Smooth muscle cell (in vitro differentiated cells): Measurements from ENCODE around the gene PTN. TPM values are rescaled to one million over a fixed set of nuclear protein-coding genes. Genes with fewer than 3 reads are reported as not detected.

ENCODE experiments used
- DNase-seq: peaks from one replicate; lab custom pipeline; 2025; ENCODE audit not compliant: unreplicated experiment; lab: John Stamatoyannopoulos, UW
- H2AFZ ChIP-seq: fragments of 200-600 bp; sonication (generic); 2 replicates; pipeline ENCODE4 v1.6.0; 2016; ENCODE audit warnings: antibody characterized with exemption, low read depth, mild to moderate bottlenecking
- H3F3A ChIP-seq: fragments of 200-600 bp; sonication (generic); 2 replicates; pipeline ENCODE4 v1.6.0; 2017; ENCODE audit warnings: antibody characterized with exemption, low read depth
- H3K27ac ChIP-seq: fragments of 200-600 bp; sonication (generic); 2 replicates; pipeline ENCODE4 v1.5.1; 2016; ENCODE audit warnings: low read depth, mild to moderate bottlenecking
- H3K27me3 ChIP-seq: fragments of 200-600 bp; sonication (generic); 2 replicates; pipeline ENCODE4 v1.6.1; 2016; ENCODE audit warnings: low read depth, mild to moderate bottlenecking
- H3K36me3 ChIP-seq: fragments of 200-600 bp; sonication (generic); 2 replicates; pipeline ENCODE4 v1.5.1; 2016; ENCODE audit warnings: low read depth
- H3K4me1 ChIP-seq: fragments of 200-600 bp; sonication (generic); 2 replicates; pipeline ENCODE4 v1.5.1; 2016; ENCODE audit warnings: low read depth
- H3K4me2 ChIP-seq: fragments of 200-600 bp; sonication (generic); 2 replicates; pipeline ENCODE4 v1.6.0; 2016; ENCODE audit warnings: mild to moderate bottlenecking
- H3K4me3 ChIP-seq: fragments of 200-600 bp; sonication (generic); 2 replicates; pipeline ENCODE4 v1.5.1; 2016; ENCODE audit warnings: mild to moderate bottlenecking
- H3K79me2 ChIP-seq: fragments of 200-600 bp; sonication (generic); 2 replicates; pipeline ENCODE4 v1.6.0; 2016; ENCODE audit warnings: low read depth, mild to moderate bottlenecking
- H3K9ac ChIP-seq: fragments of 200-600 bp; sonication (generic); 2 replicates; pipeline ENCODE4 v1.6.0; 2016; ENCODE audit warnings: low read depth
- H3K9me3 ChIP-seq: fragments of 200-600 bp; sonication (generic); replicated peaks from 2 replicates; pipeline ENCODE4 v1.5.1; 2016; ENCODE audit warnings: low read depth
- H4K20me1 ChIP-seq: fragments of 200-600 bp; sonication (generic); 2 replicates; pipeline ENCODE4 v1.6.0; 2016; ENCODE audit warnings: low read depth
- WGBS: methylation state at CpG from one replicate; pipeline ENCODE4 v1.1.7; 2016; ENCODE audit warnings: low lambda C conversion rate; 5-methylcytosine and 5-hydroxymethylcytosine counted together
- polyA plus RNA-seq: library from polyadenylated mRNA; unstranded; fragments of >200 nt; fragmentation: Nextera tagmentation; extraction: Ambion mirVana; gene quantifications from 2 replicates; pipeline ENCODE4 v1.2.1, GENCODE V29; 2016
- total RNA-seq: library from RNA; depleted of rRNA; stranded (reverse); fragments of >200 nt; gene quantifications from 2 replicates; pipeline ENCODE4 v1.2.3, GENCODE V29; 2014
- TF ChIP-seq, protein P1 (sequence below): fragments of 200-600 bp; sonication (generic); IDR thresholded peaks from 2 replicates; pipeline ENCODE4 v1.5.1; 2017; ENCODE audit warnings: borderline replicate concordance, mild to moderate bottlenecking, antibody characterized with exemption; ENCODE audit not compliant: insufficient read depth, poor library complexity, severe bottlenecking

Gene PTN
- total and polyA plus RNA-seq, 2 experiments from 2014 or later, result 8.9 to 15.1 TPM

DNA sequence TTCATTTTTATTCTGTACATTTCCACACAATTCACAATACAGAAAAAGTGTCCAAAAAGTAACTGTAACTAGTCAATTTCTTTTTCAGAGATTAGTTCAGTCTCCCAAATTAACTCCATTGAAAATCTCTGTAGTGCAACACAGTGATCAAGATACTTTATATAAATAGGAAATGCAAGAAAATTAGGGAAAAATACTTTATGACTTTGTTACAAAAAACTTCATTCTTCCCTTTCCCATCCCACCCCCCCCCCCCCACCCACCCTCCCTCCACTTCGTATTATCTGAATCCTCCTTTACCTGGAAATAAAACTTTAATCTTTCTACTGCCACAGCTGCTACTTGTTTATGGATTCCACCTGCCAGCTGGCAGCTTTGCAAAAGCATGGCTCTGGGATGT is 37.5 kb upstream of the PTN start:
- no peak overlapping the region for H2AFZ ChIP-seq
- TF ChIP-seq, protein P1, sequence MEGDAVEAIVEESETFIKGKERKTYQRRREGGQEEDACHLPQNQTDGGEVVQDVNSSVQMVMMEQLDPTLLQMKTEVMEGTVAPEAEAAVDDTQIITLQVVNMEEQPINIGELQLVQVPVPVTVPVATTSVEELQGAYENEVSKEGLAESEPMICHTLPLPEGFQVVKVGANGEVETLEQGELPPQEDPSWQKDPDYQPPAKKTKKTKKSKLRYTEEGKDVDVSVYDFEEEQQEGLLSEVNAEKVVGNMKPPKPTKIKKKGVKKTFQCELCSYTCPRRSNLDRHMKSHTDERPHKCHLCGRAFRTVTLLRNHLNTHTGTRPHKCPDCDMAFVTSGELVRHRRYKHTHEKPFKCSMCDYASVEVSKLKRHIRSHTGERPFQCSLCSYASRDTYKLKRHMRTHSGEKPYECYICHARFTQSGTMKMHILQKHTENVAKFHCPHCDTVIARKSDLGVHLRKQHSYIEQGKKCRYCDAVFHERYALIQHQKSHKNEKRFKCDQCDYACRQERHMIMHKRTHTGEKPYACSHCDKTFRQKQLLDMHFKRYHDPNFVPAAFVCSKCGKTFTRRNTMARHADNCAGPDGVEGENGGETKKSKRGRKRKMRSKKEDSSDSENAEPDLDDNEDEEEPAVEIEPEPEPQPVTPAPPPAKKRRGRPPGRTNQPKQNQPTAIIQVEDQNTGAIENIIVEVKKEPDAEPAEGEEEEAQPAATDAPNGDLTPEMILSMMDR, result no peak
- no peaks in the 10 kb centered on the region for H4K20me1 ChIP-seq
- H3K27ac ChIP-seq, result no peak overlapping the region
- no peak overlapping the region for H3K9ac ChIP-seq
- peak overlapping the region; percentile 6 for H3K4me2 ChIP-seq
- H3K27me3 ChIP-seq, result no peaks in the 10 kb centered on the region
- H3K79me2 ChIP-seq, result no peaks in the 10 kb centered on the region
- no peak overlapping the region for H3K4me3 ChIP-seq
- no peak for DNase-seq
- no peaks in the 10 kb centered on the region for H3K36me3 ChIP-seq
- H3K4me1 ChIP-seq, result no peaks in the 10 kb centered on the region
- H3F3A ChIP-seq, result no peaks in the 10 kb centered on the region
- no peaks in the 10 kb centered on the region for H3K9me3 ChIP-seq
- WGBS, result 67% methylated on average over 1 of the region's 1 CpG

DNA sequence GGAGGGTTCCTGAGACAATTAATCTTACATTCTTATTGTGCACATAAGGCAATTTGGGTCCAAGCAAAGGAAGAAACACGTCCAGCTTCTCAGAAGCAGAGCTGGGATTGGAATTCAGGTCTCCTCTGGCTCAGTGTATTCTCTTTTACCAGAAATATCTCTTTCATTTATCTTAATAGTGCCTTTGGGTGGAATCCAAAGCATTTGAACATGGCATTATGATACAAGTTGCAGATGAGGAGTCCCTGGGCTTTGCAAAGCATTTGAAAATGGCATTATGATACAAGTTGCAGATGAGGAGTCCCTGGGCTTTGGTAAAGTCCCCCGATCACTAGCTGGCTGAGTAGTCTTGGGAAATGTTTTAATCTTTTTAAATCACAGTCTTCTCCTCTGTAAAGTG is 30.0 kb upstream of the PTN start:
- Histone ChIP-seq H2AFZ (no peak overlapping the region), H3K79me2 (no peaks in the 10 kb centered on the region), H3K4me1 (no peaks in the 10 kb centered on the region), H3K9ac (no peak overlapping the region), H3K9me3 (no peaks in the 10 kb centered on the region), H3F3A (no peaks in the 10 kb centered on the region), H3K36me3 (no peaks in the 10 kb centered on the region), H3K27ac (no peak overlapping the region), H3K27me3 (no peaks in the 10 kb centered on the region), H3K4me3 (no peak overlapping the region), H3K4me2 (no peak overlapping the region), H4K20me1 (no peaks in the 10 kb centered on the region)
- TF ChIP-seq, protein P1, result no peak
- no peak for DNase-seq
- whole genome bisulfite sequencing, result 84% methylated on average over 2 of the region's 2 CpGs

DNA sequence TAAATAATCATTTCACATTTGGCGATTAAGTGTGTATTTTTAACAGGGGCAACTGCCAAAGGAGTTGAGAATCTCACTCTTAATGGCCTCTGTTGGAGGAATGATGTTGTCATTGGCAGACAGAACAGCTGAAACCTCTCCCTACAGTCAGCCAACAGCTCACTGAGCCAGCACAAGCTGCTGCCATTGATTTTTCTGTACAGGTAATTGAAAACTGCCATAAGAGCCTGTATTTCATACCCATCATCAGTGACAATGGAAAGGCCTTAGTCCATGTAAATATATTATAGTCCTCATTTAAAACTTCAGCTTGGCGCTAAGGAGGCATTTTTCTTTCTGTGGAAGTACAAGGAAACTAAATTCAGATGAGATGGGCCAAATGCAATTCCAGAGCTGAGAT is 28.1 kb upstream of the PTN start:
- Histone ChIP-seq H3F3A (no peaks in the 10 kb centered on the region), H3K27me3 (no peaks in the 10 kb centered on the region)
- WGBS, result 92% methylated on average over 2 of the region's 2 CpGs

DNA sequence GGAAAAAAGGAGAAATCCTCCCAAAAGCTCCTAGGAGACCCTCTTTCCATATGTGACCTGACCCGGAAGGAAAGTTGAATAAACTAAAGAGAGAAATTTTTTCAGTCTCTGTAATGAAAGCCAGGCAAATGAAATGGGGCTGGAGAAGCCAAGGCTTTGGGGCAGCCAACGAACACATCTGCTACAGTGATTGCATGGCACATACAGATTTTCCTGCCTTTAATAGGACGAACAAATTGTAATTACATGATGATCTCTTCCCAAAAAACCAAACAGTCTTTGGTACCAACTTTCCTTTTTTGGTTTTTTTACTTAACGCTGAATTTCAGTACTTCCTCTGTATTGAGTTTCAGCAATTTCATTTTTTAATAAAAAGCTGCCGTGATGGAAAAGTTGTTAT is 23.5 kb upstream of the PTN start:
- Histone ChIP-seq H3K36me3 (no peaks in the 10 kb centered on the region), H3F3A (no peaks in the 10 kb centered on the region), H3K4me2 (no peak overlapping the region), H3K4me1 (no peaks in the 10 kb centered on the region), H3K9ac (no peak overlapping the region), H3K27ac (no peak overlapping the region), H3K4me3 (no peak overlapping the region), H4K20me1 (no peaks in the 10 kb centered on the region), H3K27me3 (no peaks in the 10 kb centered on the region), H3K79me2 (no peaks in the 10 kb centered on the region), H3K9me3 (peaks cover 3% of the 10 kb centered on the region), H2AFZ (no peak overlapping the region)
- no peak for DNase-seq
- 92% methylated on average over 5 of the region's 5 CpGs for WGBS
- TF ChIP-seq, protein P1, result no peak

More for the DNA sequence above, 28.1 kb upstream of the PTN start:
- no peak overlapping the region for H3K4me2 ChIP-seq
- no peak for DNase-seq
- H3K9me3 ChIP-seq, result no peaks in the 10 kb centered on the region
- H3K36me3 ChIP-seq, result no peaks in the 10 kb centered on the region
- H3K4me1 ChIP-seq, result no peaks in the 10 kb centered on the region
- H3K27ac ChIP-seq, result no peak overlapping the region
- no peak overlapping the region for H2AFZ ChIP-seq
- TF ChIP-seq, protein P1, result no peak
- no peaks in the 10 kb centered on the region for H4K20me1 ChIP-seq
- H3K79me2 ChIP-seq, result no peaks in the 10 kb centered on the region
- H3K9ac ChIP-seq, result no peak overlapping the region
- H3K4me3 ChIP-seq, result no peak overlapping the region
